K562 (cell line): Measurements from ENCODE around the gene HSD17B10. TPM values are rescaled to one million over a fixed set of nuclear protein-coding genes. Genes with fewer than 3 reads are reported as not detected.

ENCODE experiments used
- ATF1 ChIP-seq, 2 experiments: fragments of 450-650 bp in 1 of 2; IDR thresholded peaks; 2 replicates each; pipeline ENCODE4 v1.6.1; 2016; ENCODE audit warnings: missing compliant biosample characterization in 1 of 2, missing genetic modification characterization in 1 of 2
- KDM5B ChIP-seq: fragments of 200-600 bp; sonication (generic); IDR thresholded peaks from 2 replicates; pipeline ENCODE4 v1.6.1; 2012; ENCODE audit warnings: low read depth, mild to moderate bottlenecking, moderate library complexity, low read length, control low read depth, inconsistent platforms; ENCODE audit not compliant: insufficient replicate concordance
- NCOA2 ChIP-seq, 2 experiments: fragments of 450-650 bp; IDR thresholded peaks; 2 replicates each; pipeline ENCODE4 v1.6.1; 2018; ENCODE audit warnings: mild to moderate bottlenecking in 2 of 2, moderate library complexity in 1 of 2; ENCODE audit not compliant: partially characterized antibody in 2 of 2
- NKRF ChIP-seq: fragments of 450-650 bp; IDR thresholded peaks from 2 replicates; pipeline ENCODE4 v1.6.1; 2016; ENCODE audit warnings: borderline replicate concordance
- NR2F6 ChIP-seq: fragments of 450-650 bp; formaldehyde crosslinking; IDR thresholded peaks from 2 replicates; pipeline ENCODE4 v1.4.0; 2020; ENCODE audit warnings: mild to moderate bottlenecking
- NR4A1 ChIP-seq, 2 experiments: fragments of 250-450 bp in 1 of 2; fragments of 450-650 bp in 1 of 2; sonication (Bioruptor Pico) in 1 of 2; IDR thresholded peaks; 2 replicates each; pipeline versions ENCODE4 v1.4.0 to v1.6.1; 2016 to 2020; ENCODE audit warnings: mild to moderate bottlenecking in 2 of 2, missing compliant biosample characterization in 1 of 2, missing genetic modification characterization in 1 of 2, moderate library complexity in 1 of 2
- SAFB2 ChIP-seq: fragments of 200-400 bp; formaldehyde crosslinking; IDR thresholded peaks from 2 replicates; pipeline ENCODE4 v1.6.1; 2018; ENCODE audit warnings: borderline replicate concordance, low read length, low read depth, moderate library complexity; ENCODE audit not compliant: severe bottlenecking
- SMAD1 ChIP-seq: fragments of 150-350 bp; IDR thresholded peaks from 2 replicates; pipeline ENCODE4 v1.6.1; 2014; ENCODE audit warnings: low read length, low read depth; ENCODE audit not compliant: partially characterized antibody
- TRIM25 ChIP-seq: fragments of 450-650 bp; IDR thresholded peaks from 2 replicates; pipeline ENCODE4 v1.7.0; 2016; ENCODE audit warnings: borderline replicate concordance
- UBTF ChIP-seq, 2 experiments: IDR thresholded peaks; 2 replicates each; pipeline ENCODE4 v1.6.1; 2012; ENCODE audit warnings: improper control_type of control experiment in 2 of 2, low read depth in 2 of 2, low read length in 2 of 2, borderline replicate concordance in 1 of 2
- ZFP36 ChIP-seq: fragments of 150-350 bp; IDR thresholded peaks from 2 replicates; pipeline ENCODE4 v1.6.1; 2018; ENCODE audit warnings: low read length, low read depth; ENCODE audit not compliant: partially characterized antibody
- ZNF589 ChIP-seq: fragments of 200-800 bp; sonication (Bioruptor generic); IDR thresholded peaks from 2 replicates; pipeline ENCODE4 v1.6.1; 2016; ENCODE audit warnings: low read depth, missing genetic modification characterization, missing compliant biosample characterization
- ZNF77 ChIP-seq: fragments of 250-450 bp; sonication (Bioruptor Pico); IDR thresholded peaks from 2 replicates; pipeline ENCODE4 v1.5.0; 2020
- polyA plus RNA-seq, 8 experiments: library from polyadenylated mRNA; depleted of rRNA in 4 of 8; stranded (reverse) in 5 of 8; unstranded in 3 of 8; fragments of >200 nt; fragmentation: Nextera tagmentation in 2 of 8; fragmentation: Illumina TruSeq in 1 of 8; extraction: Ambion mirVana in 2 of 8; extraction: Trizol in 1 of 8; gene quantifications; 2 replicates each; pipeline versions ENCODE4 v1.2.1 to v1.2.3, GENCODE V29; 2011 to 2014; ENCODE audit warnings: inconsistent platforms in 1 of 8, missing spikeins in 1 of 8
- total RNA-seq, 7 experiments: library from RNA; depleted of rRNA in 6 of 7; stranded (reverse); fragments of >200 nt in 6 of 7; fragmentation: Illumina TruSeq in 2 of 7; extraction: Trizol in 2 of 7; gene quantifications; 2 replicates each; pipeline versions ENCODE4 v1.2.1 to v1.2.3, GENCODE V29; 2011 to 2021; ENCODE audit warnings: low replicate concordance in 1 of 7

The HSD17B10 gene
- total and polyA plus RNA-seq, 9 of the 15 experiments (the other 6 are each of a cell fraction or from before 2014, with no cell fraction given), result 45.3 to 221 (median 186) TPM

GRCh38 chrX:53422086-53422860 is 11.9 kb downstream of the HSD17B10 start, which contains the start of gene SMC1A (continued):
- TF ChIP-seq UBTF (IDR thresholded peaks at IDR 0.05; ENCODE audit: borderline replicate concordance in 1 of 2, low read depth in 2 of 2, low read length in 2 of 2) (peak in 1 of 2 experiments; percentile 69; a peak in 1 of 4 replicates), ZNF589 (no peak), ATF1 (CRISPR knock-in tag; IDR thresholded peaks at IDR 0.05) (no peak), ATF1 (tag; IDR thresholded peaks at IDR 0.05) (peak; percentile 76), ZNF77 (CRISPR knock-in tag) (no peak), ZFP36 (no peak), KDM5B (peak; percentile 95), SMAD1 (no peak), TRIM25 (no peak), NKRF (peak; percentile 33; the same call in 1 of the 2 replicates), NR4A1 (CRISPR knock-in tag; IDR thresholded peaks at IDR 0.05) (no peak), NR4A1 (tag; IDR thresholded peaks at IDR 0.05) (no peak), NR2F6 (CRISPR knock-in tag) (no peak), NCOA2 (IDR thresholded peaks at IDR 0.05; ENCODE audit: partially characterized antibody in 2 of 2) (no peak), SAFB2 (no peak)
